A549 (cell line): Measurements from ENCODE around the gene FAT1. TPM values are rescaled to one million over a fixed set of nuclear protein-coding genes. Genes with fewer than 3 reads are reported as not detected.

Experiments
- ATAC-seq, 2 experiments: fragments of 200-7000 bp in 1 of 2; fragments of >200 bp in 1 of 2; cut with Nextera tagmentation in 1 of 2; cut with Tn5 transposase in 1 of 2; 3 replicates each; pipeline versions ENCODE4 v1.8.0 to v1.9.1; 2018 to 2020; ENCODE audit warnings: mild to moderate bottlenecking in 1 of 2, moderate library complexity in 1 of 2
- CTCF ChIA-PET: fragments of 300-600 bp; sonication (Branson Sonifier 250); formaldehyde crosslinking; extraction: SDS; loops from one replicate; lab custom pipeline; 2021; ENCODE audit warnings: antibody characterized with exemption, inconsistent platforms; lab: Yijun Ruan, JAX
- POLR2A ChIA-PET: fragments of 350-600 bp; formaldehyde crosslinking; extraction: SDS; loops from one replicate; lab custom pipeline; 2021; ENCODE audit warnings: antibody characterized with exemption, inconsistent platforms; lab: Yijun Ruan, JAX
- DNase-seq, 2 experiments: peaks; one replicate each; pipeline versions ENCODE4 v3.0.0 to v3.0.0-alpha.2; 2011 to 2016; ENCODE audit warnings: low read depth in 1 of 2, low spot score in 1 of 2
- FAIRE-seq: peaks from 2 replicates; lab custom pipeline; 2011; peaks lifted over from hg19 to GRCh38; lab: Jason Lieb, UNC
- H3K27ac ChIP-seq, 2 experiments: fragments of >200 bp; sonication (Bioruptor Twin); formaldehyde crosslinking; 3 replicates each; pipeline ENCODE4 v1.5.1; 2016 to 2017
- H3K4me1 ChIP-seq: fragments of >200 bp; sonication (Bioruptor Twin); formaldehyde crosslinking; 3 replicates; pipeline ENCODE4 v1.6.1; 2016
- H3K4me2 ChIP-seq: fragments of >200 bp; sonication (Bioruptor Twin); formaldehyde crosslinking; 3 replicates; pipeline ENCODE4 v1.6.1; 2016
- H3K4me3 ChIP-seq: fragments of >200 bp; sonication (Bioruptor Twin); formaldehyde crosslinking; 3 replicates; pipeline ENCODE4 v1.5.1; 2016
- H3K9me3 ChIP-seq: fragments of >200 bp; sonication (Bioruptor Twin); formaldehyde crosslinking; 3 replicates; pipeline ENCODE4 v1.6.1; 2016
- CEBPB ChIP-seq, 2 experiments: fragments of >200 bp in 1 of 2; sonication (Bioruptor Twin) in 1 of 2; formaldehyde crosslinking in 1 of 2; IDR thresholded peaks; 2 replicates each; pipeline ENCODE4 v1.6.1; 2012 to 2016
- CHD2 ChIP-seq: fragments of 150-350 bp; IDR thresholded peaks from 2 replicates; pipeline ENCODE4 v1.6.1; 2014; ENCODE audit warnings: low read length; ENCODE audit not compliant: partially characterized antibody
- CHD4 ChIP-seq: fragments of 200-600 bp; sonication (generic); IDR thresholded peaks from 2 replicates; pipeline ENCODE4 v1.6.1; 2016; ENCODE audit warnings: antibody characterized with exemption, mild to moderate bottlenecking, borderline replicate concordance
- CTCF ChIP-seq: fragments of >200 bp; sonication (Bioruptor Twin); formaldehyde crosslinking; IDR thresholded peaks from 3 replicates; pipeline ENCODE4 v1.5.1; 2016
- EHF ChIP-seq: fragments of 250-450 bp; sonication (Bioruptor Pico); IDR thresholded peaks from 2 replicates; pipeline ENCODE4 v1.5.0; 2020; ENCODE audit warnings: mild to moderate bottlenecking
- FOSL2 ChIP-seq, 2 experiments: fragments of 450-650 bp in 1 of 2; fragments of >200 bp in 1 of 2; sonication (Bioruptor Twin) in 1 of 2; formaldehyde crosslinking; IDR thresholded peaks; 2 replicates each; pipeline versions ENCODE4 v1.5.0 to v1.6.1; 2016 to 2020; ENCODE audit warnings: mild to moderate bottlenecking in 1 of 2, moderate library complexity in 1 of 2
- FOXS1 ChIP-seq: fragments of 250-450 bp; sonication (Bioruptor Pico); IDR thresholded peaks from 2 replicates; pipeline ENCODE4 v1.5.0; 2020; ENCODE audit warnings: mild to moderate bottlenecking, moderate library complexity
- HDAC2 ChIP-seq: fragments of 200-600 bp; sonication (generic); IDR thresholded peaks from 2 replicates; pipeline ENCODE4 v1.6.1; 2016
- HEYL ChIP-seq: fragments of 250-450 bp; sonication (Bioruptor Pico); IDR thresholded peaks from 2 replicates; pipeline ENCODE4 v1.8.0; 2021; ENCODE audit warnings: mild to moderate bottlenecking, moderate library complexity
- HOXA7 ChIP-seq: fragments of 250-450 bp; sonication (Bioruptor Pico); IDR thresholded peaks from 2 replicates; pipeline ENCODE4 v1.5.0; 2020; ENCODE audit warnings: mild to moderate bottlenecking, moderate library complexity
- HOXB13 ChIP-seq: fragments of 250-450 bp; sonication (Bioruptor Pico); IDR thresholded peaks from 2 replicates; pipeline ENCODE4 v1.5.0; 2020; ENCODE audit warnings: low read depth, mild to moderate bottlenecking, moderate library complexity
- MAFK ChIP-seq: fragments of 450-650 bp; IDR thresholded peaks from 2 replicates; pipeline ENCODE4 v1.6.1; 2014; ENCODE audit not compliant: partially characterized antibody
- MAX ChIP-seq: IDR thresholded peaks from 2 replicates; pipeline ENCODE4 v1.6.1; 2012
- PHF8 ChIP-seq: fragments of 200-600 bp; sonication (generic); IDR thresholded peaks from 2 replicates; pipeline ENCODE4 v1.6.1; 2016; ENCODE audit warnings: low read depth, mild to moderate bottlenecking, antibody characterized with exemption, moderate library complexity, borderline replicate concordance
- POLR2A ChIP-seq: IDR thresholded peaks from 2 replicates; pipeline ENCODE4 v1.6.1; 2012; ENCODE audit warnings: mild to moderate bottlenecking, low read length
- RAD21 ChIP-seq, 2 experiments: fragments of >200 bp in 1 of 2; sonication (Bioruptor Twin) in 1 of 2; formaldehyde crosslinking in 1 of 2; IDR thresholded peaks in 1 of 2; conservative IDR thresholded peaks in 1 of 2; 2 replicates in 1 of 2; 3 replicates in 1 of 2; pipeline ENCODE4 v1.6.1; 2012 to 2018; ENCODE audit warnings: inconsistent platforms in 1 of 2
- RARB ChIP-seq: fragments of 250-450 bp; sonication (Bioruptor Pico); IDR thresholded peaks from 2 replicates; pipeline ENCODE4 v1.8.0; 2021; ENCODE audit warnings: mild to moderate bottlenecking, moderate library complexity
- RCOR1 ChIP-seq: fragments of 150-350 bp; IDR thresholded peaks from 2 replicates; pipeline ENCODE4 v1.6.1; 2014; ENCODE audit warnings: antibody characterized with exemption, low read length, low read depth
- REST ChIP-seq: fragments of 200-600 bp; sonication (generic); IDR thresholded peaks from 2 replicates; pipeline ENCODE4 v1.6.1; 2016; ENCODE audit warnings: antibody characterized with exemption, mild to moderate bottlenecking, moderate library complexity
- RFX5 ChIP-seq: fragments of 450-650 bp; IDR thresholded peaks from 2 replicates; pipeline ENCODE4 v1.7.1; 2014; ENCODE audit warnings: antibody characterized with exemption, mild to moderate bottlenecking, moderate library complexity
- RNF2 ChIP-seq: fragments of 200-600 bp; sonication (generic); IDR thresholded peaks from 2 replicates; pipeline ENCODE4 v1.6.1; 2016; ENCODE audit warnings: low read depth, mild to moderate bottlenecking, antibody characterized with exemption, moderate library complexity, borderline replicate concordance
- SMC3 ChIP-seq: fragments of >200 bp; sonication (Bioruptor Twin); formaldehyde crosslinking; IDR thresholded peaks from 3 replicates; pipeline ENCODE4 v1.6.1; 2018; ENCODE audit warnings: inconsistent platforms
- USF2 ChIP-seq: fragments of 450-650 bp; IDR thresholded peaks from 2 replicates; pipeline ENCODE4 v1.6.1; 2014; ENCODE audit warnings: antibody characterized with exemption
- ZC3H11A ChIP-seq: fragments of 450-650 bp; IDR thresholded peaks from 2 replicates; pipeline ENCODE4 v1.6.1; 2014; ENCODE audit warnings: antibody characterized with exemption, mild to moderate bottlenecking
- ZFP36 ChIP-seq: fragments of 450-650 bp; IDR thresholded peaks from 2 replicates; pipeline ENCODE4 v1.6.1; 2014; ENCODE audit warnings: borderline replicate concordance; ENCODE audit not compliant: partially characterized antibody
- ZSCAN20 ChIP-seq: fragments of 250-450 bp; sonication (Bioruptor Pico); IDR thresholded peaks from 2 replicates; pipeline ENCODE4 v1.8.0; 2022; ENCODE audit warnings: mild to moderate bottlenecking, moderate library complexity
- WGBS: methylation state at CpG from one replicate; pipeline ENCODE4 v1.1.6; 2017; ENCODE audit errors: missing lambda C conversion rate; 5-methylcytosine and 5-hydroxymethylcytosine counted together
- polyA plus RNA-seq, 4 experiments: library from polyadenylated mRNA; depleted of rRNA in 3 of 4; stranded (reverse); fragments of >200 nt; fragmentation: RNase III in 1 of 4; extraction: RNeasy Plus Mini Kit Qiagen cat#74134 plus additional on column Dnase treatment in 1 of 4; gene quantifications; 2 replicates in 3 of 4; 3 replicates in 1 of 4; pipeline ENCODE4 v1.2.3, GENCODE V29; 2011 to 2017

The FAT1 gene
- polyA plus RNA-seq, 2 of the 4 experiments (the other 2 are of a cell fraction): 62.2 to 177 TPM

- TF ChIP-seq CTCF: no peak
- TF ChIP-seq PHF8: no peak
- no peak for TF ChIP-seq ZSCAN20 (CRISPR knock-in tag)
- no peak for TF ChIP-seq REST
- no peak for TF ChIP-seq POLR2A
These were observed 166.6 kb downstream of the FAT1 start (continued) for GRCh38 chr4:186557061-186557460.

- H3K9me3 ChIP-seq: no peaks in the 10 kb centered on the region
- peak within 1 kb of the TSS; percentile 47 for H3K4me3 ChIP-seq
- no peak for TF ChIP-seq CEBPB (IDR thresholded peaks at IDR 0.05)
- TF ChIP-seq EHF (CRISPR knock-in tag): no peak
- TF ChIP-seq MAX: peak; percentile 67
- TF ChIP-seq RNF2: peak; percentile 87; the same call in 1 of the 2 replicates
- no peak for TF ChIP-seq HDAC2
- no peak for TF ChIP-seq RFX5
- TF ChIP-seq HEYL (CRISPR knock-in tag): no peak
- TF ChIP-seq FOXS1 (CRISPR knock-in tag): no peak
- no peak for TF ChIP-seq MAFK
- no peak for TF ChIP-seq POLR2A
- no peak for TF ChIP-seq RARB (CRISPR knock-in tag)
- no peak for TF ChIP-seq CHD4
- no peak for TF ChIP-seq HOXA7 (CRISPR knock-in tag)
- no peak for TF ChIP-seq USF2
- TF ChIP-seq FOSL2 (IDR thresholded peaks at IDR 0.05): no peak
- no peak for TF ChIP-seq FOSL2 (CRISPR knock-in tag; IDR thresholded peaks at IDR 0.05)
- no peak for TF ChIP-seq HOXB13 (CRISPR knock-in tag)
- TF ChIP-seq CHD2: no peak
- TF ChIP-seq ZFP36: no peak
- peak; percentile 38 to 60; a peak in 4 of 5 replicates for TF ChIP-seq RAD21 (conservative IDR thresholded peaks at IDR 0.05 in 1 of 2, IDR thresholded peaks at IDR 0.05 in 1 of 2)
- peak; percentile 39 for TF ChIP-seq CTCF
- TF ChIP-seq SMC3: peak; percentile 47; the same call in 2 of the 3 replicates
- TF ChIP-seq RCOR1: no peak
- no peak for TF ChIP-seq ZC3H11A
- WGBS: 6% methylated on average over 22 of the region's 91 CpGs
- no peak for FAIRE-seq
- H3K4me1 ChIP-seq: no peaks in the 10 kb centered on the region
- peak within 1 kb of the TSS; percentile 14 to 72; a peak in 5 of 6 replicates for H3K27ac ChIP-seq
- peak; percentile 19 to 44 for DNase-seq
- peak; percentile 85 to 89 for ATAC-seq
- ChIA-PET CTCF (interaction anchor here (0.8 to 3.0 kb wide), 7 partner anchors 11 to 259 kb away, joined by 3 to 10 read pairs (median 4); no protein-coding TSS in a partner anchor), POLR2A (no interaction called here)
- H3K4me2 ChIP-seq: peak within 1 kb of the TSS; percentile 92
These were observed 168.5 kb downstream of the FAT1 start, which contains the start of gene MTNR1A for GRCh38 chr4:186554914-186555827. TSS of gene MTNR1A (minus strand) at chr4:186555567. CDS start at chr4:186555365, 202 bp downstream.
